Heart left ventricle (tissue), 13 donors: Measurements from ENCODE around the gene WWOX.

ENCODE experiments used
- POLR2A ChIP-seq, 2 donors: fragments of 450-650 bp; IDR thresholded peaks; one replicate each; pipeline ENCODE4 v1.6.1; 2017; ENCODE audit warnings: antibody characterized with exemption in 2 of 2, mild to moderate bottlenecking in 2 of 2, moderate library complexity in 2 of 2
- TF ChIP-seq, protein P1 (sequence below), 12 donors: fragments of 200-600 bp; sonication (generic) in 4 of 12; IDR thresholded peaks; one replicate each; pipeline versions ENCODE4 v1.5.0 to v1.8.0; 2018 to 2022; ENCODE audit warnings: antibody characterized with exemption in 12 of 12, mild to moderate bottlenecking in 5 of 12
- donor health status: ischemic (EF 13 %, LVEDD 7.1; RV severe dilation, severe dysfunction).
- donor health status: DM: no; HTN: yes; CAD: no.
- donor health status: DM: no; HTN: no; CAD: no.
- donor health status: ischemic (EF 25% LVEDD 6.9; RV normal size, moderate dysfunction).
- donor health status: ischemic (EF 25% LVEDD 5.7; RV mildly dilated, moderate dysfunction).
- donor health status: ischemic (EF 35%, LVEDD 5.7; RV mildly dilated, moderate dysfunction).
- donor health status: nonischemic (EF 11% LVEDD 7.7; RV severe dilation, severe dysfunction).
- donor health status: DM: yes; HTN: yes; CAD: no.
- donor health status: PGD.
- donor health status: ischemic (EF 29% LVEDD 5.4; RV normal size, mild dysfunction).
- donor health status: nonischemic (EF 23%, LVEDD 6.1; RV moderate dilation, normal function).

DNA sequence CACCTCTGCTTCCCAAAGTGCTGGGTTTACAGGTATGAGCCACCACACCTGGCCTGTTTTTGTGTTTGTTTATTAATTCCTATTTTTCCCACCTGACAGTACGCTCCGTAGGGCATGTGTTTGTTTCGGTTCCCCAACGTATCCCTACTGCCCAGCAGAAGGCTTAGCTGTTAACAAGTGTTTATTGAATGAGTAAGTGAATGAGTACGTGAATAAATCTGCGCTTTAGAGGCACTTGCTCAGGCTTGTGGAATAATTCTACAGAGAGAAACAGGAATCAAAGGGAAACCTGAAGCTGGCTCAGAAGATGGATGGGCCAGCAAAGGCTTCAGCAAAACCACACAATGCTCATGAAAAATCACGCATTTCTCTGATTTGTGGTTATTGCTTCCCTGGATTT is 853.2 kb downstream of the WWOX start:
- TF ChIP-seq, protein P1, sequence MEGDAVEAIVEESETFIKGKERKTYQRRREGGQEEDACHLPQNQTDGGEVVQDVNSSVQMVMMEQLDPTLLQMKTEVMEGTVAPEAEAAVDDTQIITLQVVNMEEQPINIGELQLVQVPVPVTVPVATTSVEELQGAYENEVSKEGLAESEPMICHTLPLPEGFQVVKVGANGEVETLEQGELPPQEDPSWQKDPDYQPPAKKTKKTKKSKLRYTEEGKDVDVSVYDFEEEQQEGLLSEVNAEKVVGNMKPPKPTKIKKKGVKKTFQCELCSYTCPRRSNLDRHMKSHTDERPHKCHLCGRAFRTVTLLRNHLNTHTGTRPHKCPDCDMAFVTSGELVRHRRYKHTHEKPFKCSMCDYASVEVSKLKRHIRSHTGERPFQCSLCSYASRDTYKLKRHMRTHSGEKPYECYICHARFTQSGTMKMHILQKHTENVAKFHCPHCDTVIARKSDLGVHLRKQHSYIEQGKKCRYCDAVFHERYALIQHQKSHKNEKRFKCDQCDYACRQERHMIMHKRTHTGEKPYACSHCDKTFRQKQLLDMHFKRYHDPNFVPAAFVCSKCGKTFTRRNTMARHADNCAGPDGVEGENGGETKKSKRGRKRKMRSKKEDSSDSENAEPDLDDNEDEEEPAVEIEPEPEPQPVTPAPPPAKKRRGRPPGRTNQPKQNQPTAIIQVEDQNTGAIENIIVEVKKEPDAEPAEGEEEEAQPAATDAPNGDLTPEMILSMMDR (IDR thresholded peaks at IDR 0.05) = no peak
- no peak for TF ChIP-seq POLR2A (IDR thresholded peaks at IDR 0.05)
